ENCODE results near the gene RPS8.
A peak's percentile ranks its signal among the peaks of the same experiment; 100 is the strongest.

RPS8 gene

GRCh38 chr1:44820328-44821239 lies 45.2 kb downstream of the RPS8 start:
- H3K9me2 ChIP-seq (replicated peaks; ENCODE audit: insufficient read depth, low read length), result no peaks in the 10 kb centered on the region
- no peak for DNase-seq
- H3F3A ChIP-seq (ENCODE audit: insufficient read depth, low read length), result peaks cover 11% of the 10 kb centered on the region
- peaks cover 5% of the 10 kb centered on the region; the same call in 1 of the 2 replicates for H3K27me3 ChIP-seq (replicated peaks; ENCODE audit: insufficient read depth, low read length)
- TF ChIP-seq EZH2phosphoT487 (IDR thresholded peaks at IDR 0.05; ENCODE audit: low read length) (no peak), EZH2 (optimal IDR thresholded peaks at IDR 0.05; ENCODE audit: low read depth, low read length) (no peak)
- TF ChIP-seq, protein P1, sequence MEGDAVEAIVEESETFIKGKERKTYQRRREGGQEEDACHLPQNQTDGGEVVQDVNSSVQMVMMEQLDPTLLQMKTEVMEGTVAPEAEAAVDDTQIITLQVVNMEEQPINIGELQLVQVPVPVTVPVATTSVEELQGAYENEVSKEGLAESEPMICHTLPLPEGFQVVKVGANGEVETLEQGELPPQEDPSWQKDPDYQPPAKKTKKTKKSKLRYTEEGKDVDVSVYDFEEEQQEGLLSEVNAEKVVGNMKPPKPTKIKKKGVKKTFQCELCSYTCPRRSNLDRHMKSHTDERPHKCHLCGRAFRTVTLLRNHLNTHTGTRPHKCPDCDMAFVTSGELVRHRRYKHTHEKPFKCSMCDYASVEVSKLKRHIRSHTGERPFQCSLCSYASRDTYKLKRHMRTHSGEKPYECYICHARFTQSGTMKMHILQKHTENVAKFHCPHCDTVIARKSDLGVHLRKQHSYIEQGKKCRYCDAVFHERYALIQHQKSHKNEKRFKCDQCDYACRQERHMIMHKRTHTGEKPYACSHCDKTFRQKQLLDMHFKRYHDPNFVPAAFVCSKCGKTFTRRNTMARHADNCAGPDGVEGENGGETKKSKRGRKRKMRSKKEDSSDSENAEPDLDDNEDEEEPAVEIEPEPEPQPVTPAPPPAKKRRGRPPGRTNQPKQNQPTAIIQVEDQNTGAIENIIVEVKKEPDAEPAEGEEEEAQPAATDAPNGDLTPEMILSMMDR (IDR thresholded peaks at IDR 0.05; ENCODE audit: low read length), result no peak
- no peaks in the 10 kb centered on the region for H4K20me1 ChIP-seq (ENCODE audit: insufficient read depth, low read length)
- no peaks in the 10 kb centered on the region for H3K36me3 ChIP-seq (replicated peaks; ENCODE audit: insufficient read depth, low read length)
- H2AFZ ChIP-seq (ENCODE audit: low read length), result peak overlapping the region; percentile 92
- H3K4me1 ChIP-seq (ENCODE audit: low read length), result no peaks in the 10 kb centered on the region
- peak overlapping the region; percentile 78; the same call in 1 of the 2 replicates for H3K27ac ChIP-seq (ENCODE audit: low read length)
- H3K79me2 ChIP-seq (ENCODE audit: low read length), result no peaks in the 10 kb centered on the region
- H3K9me3 ChIP-seq (replicated peaks; ENCODE audit: insufficient read depth, low read length), result no peaks in the 10 kb centered on the region
- H3K9ac ChIP-seq (ENCODE audit: low read length), result peak overlapping the region; percentile 86
- peak overlapping the region; percentile 98 for H3K4me2 ChIP-seq (ENCODE audit: low read depth, low read length)
- H3K4me3 ChIP-seq (ENCODE audit: low read length), result peak overlapping the region; percentile 57

DNA sequence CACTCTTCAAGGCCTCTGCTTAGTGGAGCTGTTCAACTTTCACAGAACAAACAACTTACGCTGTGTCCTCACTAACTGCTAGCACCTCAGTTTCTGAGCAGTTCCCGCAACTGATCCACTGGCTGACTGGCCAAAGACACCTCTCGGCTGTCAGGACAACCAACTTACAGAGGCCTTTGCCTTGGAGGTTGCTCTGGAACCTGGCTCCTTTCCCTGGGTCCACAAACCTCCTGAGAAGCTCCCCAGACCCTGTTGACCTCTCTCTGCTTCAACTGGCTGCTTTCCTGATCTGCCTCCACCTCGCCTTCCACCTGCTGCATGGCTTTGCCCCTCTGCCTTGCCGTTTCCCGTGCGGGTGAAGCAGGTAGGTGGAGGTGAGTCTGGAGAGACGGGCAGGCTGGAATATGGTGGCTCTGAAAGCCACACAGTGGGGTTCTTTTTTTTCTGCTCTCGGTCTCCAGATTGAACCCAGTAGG lies 45.9 kb downstream of the RPS8 start:
- H3K9ac ChIP-seq (ENCODE audit: low read length), result no peak overlapping the region
- H3K27ac ChIP-seq (ENCODE audit: low read length), result no peak overlapping the region

DNA sequence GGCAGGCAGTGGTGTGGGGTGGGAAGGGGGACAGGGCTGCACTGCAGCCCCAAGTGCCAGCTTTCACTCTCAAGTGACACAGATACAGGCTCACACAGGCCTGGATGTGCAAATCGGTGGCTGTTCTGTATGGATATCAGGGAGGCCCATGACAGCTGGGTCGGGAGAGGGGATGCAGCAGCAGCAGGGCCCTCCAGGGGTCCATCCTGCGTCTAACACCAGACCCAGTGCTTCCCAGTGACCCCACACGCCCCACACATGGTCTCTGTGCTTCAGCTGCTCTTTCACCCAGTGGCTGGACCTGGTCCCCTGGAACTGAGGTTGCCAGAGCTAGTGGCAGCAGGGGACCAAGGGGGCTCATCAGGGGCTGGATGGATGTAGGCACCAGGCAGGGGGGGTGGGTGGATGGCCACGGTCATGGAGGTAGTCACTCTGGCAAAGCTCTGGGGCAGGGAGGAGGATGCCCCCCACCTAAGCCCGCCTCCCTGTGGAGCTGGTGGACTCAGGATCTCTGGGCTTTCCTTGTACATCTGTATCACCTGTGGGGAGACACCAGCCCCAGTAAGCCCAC lies 46.9 kb downstream of the RPS8 start:
- no peaks in the 10 kb centered on the region for H3K36me3 ChIP-seq (replicated peaks; ENCODE audit: insufficient read depth, low read length)
- DNase-seq, result no peak
- no peaks in the 10 kb centered on the region for H3K4me1 ChIP-seq (ENCODE audit: low read length)
- no peak overlapping the region for H3K4me2 ChIP-seq (ENCODE audit: low read depth, low read length)
- TF ChIP-seq EZH2phosphoT487 (IDR thresholded peaks at IDR 0.05; ENCODE audit: low read length) (no peak), EZH2 (optimal IDR thresholded peaks at IDR 0.05; ENCODE audit: low read depth, low read length) (no peak)
- TF ChIP-seq, protein P1 (IDR thresholded peaks at IDR 0.05; ENCODE audit: low read length), result no peak
- peaks cover under 1% of the 10 kb centered on the region; the same call in 1 of the 2 replicates for H3K27me3 ChIP-seq (replicated peaks; ENCODE audit: insufficient read depth, low read length)
- no peak overlapping the region for H2AFZ ChIP-seq (ENCODE audit: low read length)
- no peak overlapping the region for H3K27ac ChIP-seq (ENCODE audit: low read length)
- H3F3A ChIP-seq (ENCODE audit: insufficient read depth, low read length), result peaks cover 11% of the 10 kb centered on the region
- no peaks in the 10 kb centered on the region for H3K9me2 ChIP-seq (replicated peaks; ENCODE audit: insufficient read depth, low read length)
- no peak overlapping the region for H3K4me3 ChIP-seq (ENCODE audit: low read length)
- H3K9me3 ChIP-seq (replicated peaks; ENCODE audit: insufficient read depth, low read length), result no peaks in the 10 kb centered on the region
- no peaks in the 10 kb centered on the region for H3K79me2 ChIP-seq (ENCODE audit: low read length)
- no peaks in the 10 kb centered on the region for H4K20me1 ChIP-seq (ENCODE audit: insufficient read depth, low read length)
- H3K9ac ChIP-seq (ENCODE audit: low read length), result no peak overlapping the region

More for the DNA sequence above, 45.9 kb downstream of the RPS8 start:
- H3K4me2 ChIP-seq (ENCODE audit: low read depth, low read length), result no peak overlapping the region
- no peak overlapping the region for H3K4me3 ChIP-seq (ENCODE audit: low read length)
- TF ChIP-seq, protein P1 (IDR thresholded peaks at IDR 0.05; ENCODE audit: low read length), result no peak
- TF ChIP-seq EZH2 (optimal IDR thresholded peaks at IDR 0.05; ENCODE audit: low read depth, low read length) (no peak), EZH2phosphoT487 (IDR thresholded peaks at IDR 0.05; ENCODE audit: low read length) (no peak)
- DNase-seq, result no peak
- no peaks in the 10 kb centered on the region for H3K36me3 ChIP-seq (replicated peaks; ENCODE audit: insufficient read depth, low read length)
- no peaks in the 10 kb centered on the region for H3K9me3 ChIP-seq (replicated peaks; ENCODE audit: insufficient read depth, low read length)
- no peak overlapping the region for H2AFZ ChIP-seq (ENCODE audit: low read length)
- H3K27me3 ChIP-seq (replicated peaks; ENCODE audit: insufficient read depth, low read length), result peaks cover 5% of the 10 kb centered on the region; the same call in 1 of the 2 replicates
- H3K9me2 ChIP-seq (replicated peaks; ENCODE audit: insufficient read depth, low read length), result no peaks in the 10 kb centered on the region
- H3F3A ChIP-seq (ENCODE audit: insufficient read depth, low read length), result peaks cover 11% of the 10 kb centered on the region
- no peaks in the 10 kb centered on the region for H3K79me2 ChIP-seq (ENCODE audit: low read length)
- no peaks in the 10 kb centered on the region for H4K20me1 ChIP-seq (ENCODE audit: insufficient read depth, low read length)
- H3K4me1 ChIP-seq (ENCODE audit: low read length), result no peaks in the 10 kb centered on the region

All from MM.1S (cell line).